SK-N-SH treated with all-trans-retinoic acid at 6 μM for 48 hours (cell line): Measurements from ENCODE around the gene KIAA1958.

ENCODE experiments used
- ESRRG ChIP-seq: fragments of 250-450 bp; sonication (Bioruptor Pico); IDR thresholded peaks from 2 replicates; pipeline ENCODE4 v1.6.1; 2021; ENCODE audit warnings: mild to moderate bottlenecking
- OSR1 ChIP-seq: fragments of 250-450 bp; sonication (Bioruptor Pico); IDR thresholded peaks from 2 replicates; pipeline ENCODE4 v1.8.0; 2022; ENCODE audit warnings: moderate library complexity, mild to moderate bottlenecking, inconsistent platforms
- RARB ChIP-seq: fragments of 250-450 bp; sonication (Bioruptor Pico); IDR thresholded peaks from 2 replicates; pipeline ENCODE4 v1.8.0; 2021; ENCODE audit warnings: mild to moderate bottlenecking, moderate library complexity
- ZC3H10 ChIP-seq: fragments of 250-450 bp; sonication (Bioruptor Pico); IDR thresholded peaks from 2 replicates; pipeline ENCODE4 v1.5.1; 2021; ENCODE audit warnings: mild to moderate bottlenecking, moderate library complexity
- ZFP3 ChIP-seq: fragments of 250-450 bp; sonication (Bioruptor Pico); IDR thresholded peaks from 2 replicates; pipeline ENCODE4 v1.5.0; 2020; ENCODE audit warnings: mild to moderate bottlenecking, moderate library complexity
- ZFP30 ChIP-seq: fragments of 450-650 bp; formaldehyde crosslinking; IDR thresholded peaks from 2 replicates; pipeline ENCODE4 v1.5.0; 2022; ENCODE audit warnings: mild to moderate bottlenecking, moderate library complexity
- ZNF565 ChIP-seq: fragments of 450-650 bp; formaldehyde crosslinking; conservative IDR thresholded peaks from 2 replicates; pipeline ENCODE4 v1.5.0; 2020; ENCODE audit warnings: low read depth, mild to moderate bottlenecking, moderate library complexity
- TF ChIP-seq, protein P1 (sequence below): fragments of 250-450 bp; sonication (Bioruptor Pico); IDR thresholded peaks from 2 replicates; pipeline ENCODE4 v1.8.0; 2020; ENCODE audit warnings: mild to moderate bottlenecking, moderate library complexity, borderline replicate concordance
- TF ChIP-seq, protein P2 (sequence below): fragments of 250-450 bp; sonication (Bioruptor Pico); IDR thresholded peaks from 2 replicates; pipeline ENCODE4 v1.5.1; 2020; ENCODE audit warnings: low read depth, mild to moderate bottlenecking, moderate library complexity
- TF ChIP-seq, protein P3 (sequence below): fragments of 250-450 bp; sonication (Bioruptor Pico); IDR thresholded peaks from 2 replicates; pipeline ENCODE4 v1.5.1; 2021; ENCODE audit warnings: mild to moderate bottlenecking, moderate library complexity

DNA sequence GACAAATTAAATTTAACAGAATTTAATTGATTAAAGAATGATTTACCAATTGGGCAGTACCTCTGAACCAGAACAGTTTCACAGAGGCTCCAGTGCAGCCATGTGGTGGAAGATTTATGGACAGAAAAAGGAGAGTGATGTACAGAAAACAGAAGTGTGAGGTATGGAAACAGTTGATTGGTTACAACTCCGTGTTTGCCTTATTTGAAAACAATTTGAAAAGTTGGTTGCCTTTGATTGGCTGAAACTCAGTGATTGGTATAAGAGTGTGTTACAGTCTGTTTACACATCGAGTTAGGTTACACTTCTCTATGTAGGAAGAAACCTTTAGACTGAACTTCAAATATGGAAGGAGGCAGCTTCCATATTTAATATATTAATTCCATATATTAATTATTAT lies 30.1 kb downstream of the KIAA1958 start:
- TF ChIP-seq, protein P1, sequence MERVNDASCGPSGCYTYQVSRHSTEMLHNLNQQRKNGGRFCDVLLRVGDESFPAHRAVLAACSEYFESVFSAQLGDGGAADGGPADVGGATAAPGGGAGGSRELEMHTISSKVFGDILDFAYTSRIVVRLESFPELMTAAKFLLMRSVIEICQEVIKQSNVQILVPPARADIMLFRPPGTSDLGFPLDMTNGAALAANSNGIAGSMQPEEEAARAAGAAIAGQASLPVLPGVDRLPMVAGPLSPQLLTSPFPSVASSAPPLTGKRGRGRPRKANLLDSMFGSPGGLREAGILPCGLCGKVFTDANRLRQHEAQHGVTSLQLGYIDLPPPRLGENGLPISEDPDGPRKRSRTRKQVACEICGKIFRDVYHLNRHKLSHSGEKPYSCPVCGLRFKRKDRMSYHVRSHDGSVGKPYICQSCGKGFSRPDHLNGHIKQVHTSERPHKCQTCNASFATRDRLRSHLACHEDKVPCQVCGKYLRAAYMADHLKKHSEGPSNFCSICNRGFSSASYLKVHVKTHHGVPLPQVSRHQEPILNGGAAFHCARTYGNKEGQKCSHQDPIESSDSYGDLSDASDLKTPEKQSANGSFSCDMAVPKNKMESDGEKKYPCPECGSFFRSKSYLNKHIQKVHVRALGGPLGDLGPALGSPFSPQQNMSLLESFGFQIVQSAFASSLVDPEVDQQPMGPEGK (CRISPR knock-in tag) = no peak
- TF ChIP-seq ESRRG (CRISPR knock-in tag) (no peak), ZC3H10 (CRISPR knock-in tag) (no peak), ZFP3 (CRISPR knock-in tag) (no peak), ZFP30 (CRISPR knock-in tag) (no peak), ZNF565 (CRISPR knock-in tag) (no peak), RARB (CRISPR knock-in tag) (no peak), OSR1 (CRISPR knock-in tag) (no peak)
- TF ChIP-seq, protein P2, sequence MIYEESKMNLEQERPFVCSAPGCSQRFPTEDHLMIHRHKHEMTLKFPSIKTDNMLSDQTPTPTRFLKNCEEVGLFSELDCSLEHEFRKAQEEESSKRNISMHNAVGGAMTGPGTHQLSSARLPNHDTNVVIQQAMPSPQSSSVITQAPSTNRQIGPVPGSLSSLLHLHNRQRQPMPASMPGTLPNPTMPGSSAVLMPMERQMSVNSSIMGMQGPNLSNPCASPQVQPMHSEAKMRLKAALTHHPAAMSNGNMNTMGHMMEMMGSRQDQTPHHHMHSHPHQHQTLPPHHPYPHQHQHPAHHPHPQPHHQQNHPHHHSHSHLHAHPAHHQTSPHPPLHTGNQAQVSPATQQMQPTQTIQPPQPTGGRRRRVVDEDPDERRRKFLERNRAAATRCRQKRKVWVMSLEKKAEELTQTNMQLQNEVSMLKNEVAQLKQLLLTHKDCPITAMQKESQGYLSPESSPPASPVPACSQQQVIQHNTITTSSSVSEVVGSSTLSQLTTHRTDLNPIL (CRISPR knock-in tag) = no peak
- TF ChIP-seq, protein P3, sequence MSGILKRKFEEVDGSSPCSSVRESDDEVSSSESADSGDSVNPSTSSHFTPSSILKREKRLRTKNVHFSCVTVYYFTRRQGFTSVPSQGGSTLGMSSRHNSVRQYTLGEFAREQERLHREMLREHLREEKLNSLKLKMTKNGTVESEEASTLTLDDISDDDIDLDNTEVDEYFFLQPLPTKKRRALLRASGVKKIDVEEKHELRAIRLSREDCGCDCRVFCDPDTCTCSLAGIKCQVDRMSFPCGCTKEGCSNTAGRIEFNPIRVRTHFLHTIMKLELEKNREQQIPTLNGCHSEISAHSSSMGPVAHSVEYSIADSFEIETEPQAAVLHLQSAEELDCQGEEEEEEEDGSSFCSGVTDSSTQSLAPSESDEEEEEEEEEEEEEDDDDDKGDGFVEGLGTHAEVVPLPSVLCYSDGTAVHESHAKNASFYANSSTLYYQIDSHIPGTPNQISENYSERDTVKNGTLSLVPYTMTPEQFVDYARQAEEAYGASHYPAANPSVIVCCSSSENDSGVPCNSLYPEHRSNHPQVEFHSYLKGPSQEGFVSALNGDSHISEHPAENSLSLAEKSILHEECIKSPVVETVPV = no peak
